Glomerular visceral epithelial cell (primary cell): Measurements from ENCODE around the gene ZFYVE27.

Source experiments
- DNase-seq: peaks from one replicate; pipeline ENCODE4 v3.0.0-alpha.2; 2016; ENCODE audit errors: extremely low spot score

Gene ZFYVE27

GRCh38 chr10:97714401-97715258 is 22.3 kb upstream of the ZFYVE27 start:
- peak; percentile 63 for DNase-seq

GRCh38 chr10:97715259-97715874 is 21.6 kb upstream of the ZFYVE27 start:
- no peak for DNase-seq

GRCh38 chr10:97717627-97718026 is 19.3 kb upstream of the ZFYVE27 start:
- no peak for DNase-seq

GRCh38 chr10:97718178-97718577 is 18.8 kb upstream of the ZFYVE27 start:
- DNase-seq, result no peak

- no peak for DNase-seq
Observed at GRCh38 chr10:97718659-97719142, 18.2 kb upstream of the ZFYVE27 start.

GRCh38 chr10:97719602-97720001 is 17.3 kb upstream of the ZFYVE27 start:
- DNase-seq, result no peak

GRCh38 chr10:97721871-97722780 is 14.8 kb upstream of the ZFYVE27 start:
- no peak for DNase-seq

- DNase-seq, result no peak
Observed at GRCh38 chr10:97723001-97723400, 13.9 kb upstream of the ZFYVE27 start.

- no peak for DNase-seq
Observed at GRCh38 chr10:97724341-97724941, 12.5 kb upstream of the ZFYVE27 start.

- no peak for DNase-seq
Observed at GRCh38 chr10:97726636-97727178, 10.2 kb upstream of the ZFYVE27 start.

- no peak for DNase-seq
Observed at GRCh38 chr10:97729014-97729413, 7.9 kb upstream of the ZFYVE27 start.

GRCh38 chr10:97731346-97732051 is 5.4 kb upstream of the ZFYVE27 start:
- peak; percentile 80 for DNase-seq

GRCh38 chr10:97732052-97732359 is 4.9 kb upstream of the ZFYVE27 start:
- no peak for DNase-seq

GRCh38 chr10:97733256-97733655 is 3.7 kb upstream of the ZFYVE27 start:
- no peak for DNase-seq

GRCh38 chr10:97734021-97734420 is 2.9 kb upstream of the ZFYVE27 start:
- DNase-seq, result no peak

GRCh38 chr10:97736403-97736901 is 476 bp upstream of the ZFYVE27 start:
- DNase-seq, result no peak

GRCh38 chr10:97737770-97738265 is 890 bp downstream of the ZFYVE27 start:
- DNase-seq, result no peak

GRCh38 chr10:97738616-97739015 is 1.7 kb downstream of the ZFYVE27 start:
- no peak for DNase-seq

GRCh38 chr10:97740613-97741012 is 3.7 kb downstream of the ZFYVE27 start:
- no peak for DNase-seq

GRCh38 chr10:97743169-97743943 is 6.4 kb downstream of the ZFYVE27 start:
- DNase-seq, result no peak
